Muscle of leg (tissue), 11 donors: ENCODE results near the gene CACNA1C. TPM values are rescaled to one million over a fixed set of nuclear protein-coding genes. Genes with fewer than 3 reads are reported as not detected.

ENCODE experiments used
- DNase-seq: peaks from one replicate; pipeline ENCODE4 v3.0.0; 2013
- H3K27ac ChIP-seq: one replicate; pipeline ENCODE4 v1.5.1; 2013; ENCODE audit warnings: mild to moderate bottlenecking, low read length, control low read depth
- H3K27me3 ChIP-seq: one replicate; pipeline ENCODE4 v1.6.1; 2013; ENCODE audit warnings: low read length; ENCODE audit not compliant: control insufficient read depth, insufficient read depth
- H3K36me3 ChIP-seq: one replicate; pipeline ENCODE4 v1.6.1; 2013; ENCODE audit warnings: low read length; ENCODE audit not compliant: control insufficient read depth, insufficient read depth
- H3K4me1 ChIP-seq: one replicate; pipeline ENCODE4 v1.6.1; 2013; ENCODE audit warnings: low read length; ENCODE audit not compliant: control insufficient read depth, insufficient read depth
- H3K4me3 ChIP-seq: one replicate; pipeline ENCODE4 v1.5.1; 2013; ENCODE audit warnings: low read length, control low read depth
- H3K9me3 ChIP-seq: replicated peaks from 2 replicates; pipeline ENCODE4 v1.6.1; 2013; ENCODE audit warnings: low read depth, low read length; ENCODE audit not compliant: control insufficient read depth
- WGBS: methylation state at CpG from one replicate; pipeline ENCODE4 v1.1.5; 2013; ENCODE audit warnings: missing lambda C conversion rate; ENCODE audit not compliant: insufficient coverage; 5-methylcytosine and 5-hydroxymethylcytosine counted together
- polyA plus RNA-seq, 8 donors: library from polyadenylated mRNA; unstranded; fragments of 120-200 nt; gene quantifications; one replicate each; pipeline versions ENCODE4 v1.2.1 to v1.2.3, GENCODE V29; 2013; ENCODE audit warnings: inconsistent platforms in 1 of 8, low replicate concordance in 1 of 8; ENCODE audit not compliant: insufficient read length in 8 of 8, insufficient read depth in 1 of 8
- total RNA-seq: library from RNA; stranded (reverse); fragments of 120-200 nt; gene quantifications from one replicate; pipeline ENCODE4 v1.2.4, GENCODE V29; 2013

Gene CACNA1C
- total and polyA plus RNA-seq, 9 donors = 1.9 to 4.3 (median 3.6) TPM

DNA sequence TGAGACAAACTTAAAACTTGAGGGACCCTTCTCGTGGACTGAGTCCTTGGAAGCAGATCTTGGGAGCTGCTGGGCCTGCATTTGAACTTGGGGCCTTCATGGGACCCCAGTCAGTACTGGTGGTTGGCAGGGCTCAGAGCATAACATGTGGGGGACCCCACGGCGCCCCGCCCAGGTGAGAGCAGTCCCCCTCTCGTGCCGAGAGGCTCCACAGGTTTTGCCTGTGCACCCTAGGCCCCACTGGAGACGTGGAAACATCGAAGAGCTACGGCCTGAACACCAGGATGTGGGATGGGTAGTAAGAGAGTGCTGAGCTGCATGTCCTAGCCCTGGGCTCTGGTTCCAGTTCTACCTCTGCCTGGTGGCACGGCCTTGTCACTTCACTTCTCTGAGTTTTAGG, 84.1 kb downstream of the CACNA1C start:
- Histone ChIP-seq H3K9me3 (no peaks in the 10 kb centered on the region), H3K36me3 (no peaks in the 10 kb centered on the region), H3K4me1 (no peaks in the 10 kb centered on the region), H3K4me3 (no peak overlapping the region), H3K27me3 (no peaks in the 10 kb centered on the region), H3K27ac (no peak overlapping the region)
- DNase-seq = no peak
- 91% methylated on average over 9 of the region's 10 CpGs for WGBS

GRCh38 chr12:2137711-2138110, 84.9 kb downstream of the CACNA1C start:
- Histone ChIP-seq H3K4me3 (no peak overlapping the region), H3K9me3 (no peaks in the 10 kb centered on the region), H3K27ac (no peak overlapping the region), H3K27me3 (no peaks in the 10 kb centered on the region), H3K36me3 (no peaks in the 10 kb centered on the region), H3K4me1 (no peaks in the 10 kb centered on the region)
- DNase-seq = no peak
- 75% methylated on average over 10 of the region's 10 CpGs for WGBS

DNA sequence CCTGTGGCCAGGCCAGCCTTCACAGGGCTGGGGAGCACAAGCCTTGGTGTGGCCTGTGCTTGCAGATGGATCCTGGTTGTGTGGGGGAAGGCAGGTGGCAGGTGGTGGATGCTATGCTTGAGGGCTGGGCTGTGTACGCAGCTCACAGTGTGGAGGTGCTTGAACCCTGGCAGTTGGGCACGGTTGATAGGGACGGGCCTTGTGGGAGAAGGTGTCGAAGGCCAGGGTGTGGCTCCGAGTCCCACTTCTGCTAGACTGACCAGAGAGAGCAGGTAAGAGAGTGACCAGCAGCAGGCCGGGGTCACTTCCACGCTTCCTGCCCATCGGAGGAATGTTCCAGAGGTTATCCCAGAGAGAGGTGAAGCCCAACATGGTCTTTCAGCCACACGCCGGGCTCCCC, 85.5 kb downstream of the CACNA1C start:
- 90% methylated on average over 10 of the region's 10 CpGs for WGBS
- Histone ChIP-seq H3K27ac (no peak overlapping the region), H3K36me3 (no peaks in the 10 kb centered on the region), H3K27me3 (no peaks in the 10 kb centered on the region), H3K9me3 (no peaks in the 10 kb centered on the region), H3K4me3 (no peak overlapping the region), H3K4me1 (no peaks in the 10 kb centered on the region)
- no peak for DNase-seq

DNA sequence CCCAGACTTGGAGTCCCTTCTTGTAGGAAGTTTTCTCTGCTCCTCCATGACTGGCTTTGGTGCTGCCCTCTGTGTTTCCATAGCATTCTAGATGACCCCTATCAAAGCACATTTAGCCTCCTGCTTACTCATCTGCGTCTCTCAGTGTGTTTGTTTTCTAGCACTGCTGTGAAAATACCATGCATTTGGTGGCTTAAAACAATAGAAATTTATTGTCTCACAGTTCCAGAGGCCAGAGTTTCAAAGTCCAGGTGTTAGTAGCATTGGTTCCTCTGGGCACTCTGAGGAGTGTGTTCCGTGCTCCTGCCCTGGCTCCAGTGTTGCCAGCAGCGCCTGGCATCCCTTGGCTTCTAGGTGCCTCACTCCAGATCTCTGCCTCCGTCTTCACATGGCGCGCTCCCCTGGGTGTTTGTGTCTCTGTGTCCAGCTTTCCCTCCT, 86.1 kb downstream of the CACNA1C start:
- no peak overlapping the region for H3K4me3 ChIP-seq
- no peaks in the 10 kb centered on the region for H3K4me1 ChIP-seq
- DNase-seq = no peak
- no peaks in the 10 kb centered on the region for H3K9me3 ChIP-seq
- H3K27me3 ChIP-seq = no peaks in the 10 kb centered on the region
- H3K27ac ChIP-seq = no peak overlapping the region
- 90% methylated on average over 5 of the region's 6 CpGs for WGBS
- H3K36me3 ChIP-seq = no peaks in the 10 kb centered on the region

- H3K9me3 ChIP-seq = no peaks in the 10 kb centered on the region
- H3K4me3 ChIP-seq = no peak overlapping the region
- DNase-seq = no peak
- H3K4me1 ChIP-seq = no peaks in the 10 kb centered on the region
- H3K36me3 ChIP-seq = no peaks in the 10 kb centered on the region
- no peaks in the 10 kb centered on the region for H3K27me3 ChIP-seq
- 95% methylated on average over 9 of the region's 10 CpGs for WGBS
- H3K27ac ChIP-seq = no peak overlapping the region
Measured at GRCh38 chr12:2139651-2140050, 86.9 kb downstream of the CACNA1C start.

- Histone ChIP-seq H3K4me1 (no peaks in the 10 kb centered on the region), H3K27me3 (no peaks in the 10 kb centered on the region), H3K9me3 (no peaks in the 10 kb centered on the region), H3K36me3 (no peaks in the 10 kb centered on the region), H3K4me3 (no peak overlapping the region), H3K27ac (no peak overlapping the region)
- WGBS = 72% methylated on average over 9 of the region's 9 CpGs
- DNase-seq = no peak
Measured at GRCh38 chr12:2140858-2141519, 88.2 kb downstream of the CACNA1C start.

- 87% methylated on average over 4 of the region's 10 CpGs for WGBS
- H3K4me1 ChIP-seq = no peaks in the 10 kb centered on the region
Measured at GRCh38 chr12:2142068-2142467, 89.3 kb downstream of the CACNA1C start.

DNA sequence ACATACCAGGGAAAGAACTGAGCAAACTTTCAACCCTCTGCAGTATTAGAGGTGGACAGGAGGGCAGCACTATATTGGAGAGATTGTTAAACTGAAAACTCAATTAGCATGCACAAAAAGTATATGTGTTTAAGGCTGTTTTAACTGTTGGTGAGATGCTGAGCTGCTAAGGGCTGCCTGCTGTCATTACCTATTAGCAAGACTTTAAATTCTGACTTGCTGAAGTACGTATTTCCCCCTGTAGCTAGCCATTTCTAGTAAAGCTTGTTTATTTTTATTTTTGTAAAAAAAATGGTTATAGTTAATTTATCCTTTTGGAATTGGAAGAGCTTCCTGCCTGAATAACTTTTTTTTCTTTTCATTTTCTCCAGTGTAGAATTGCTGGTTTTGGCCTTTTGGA, 92.2 kb downstream of the CACNA1C start:
- H3K4me1 ChIP-seq = no peaks in the 10 kb centered on the region
- no peak overlapping the region for H3K4me3 ChIP-seq
- no peak overlapping the region for H3K27ac ChIP-seq
- WGBS = no CpG with 5 or more reads among the region's 1 CpG
- no peak for DNase-seq
- no peaks in the 10 kb centered on the region for H3K9me3 ChIP-seq
- H3K36me3 ChIP-seq = no peaks in the 10 kb centered on the region
- H3K27me3 ChIP-seq = no peaks in the 10 kb centered on the region

More at GRCh38 chr12:2142068-2142467, 89.3 kb downstream of the CACNA1C start:
- no peaks in the 10 kb centered on the region for H3K9me3 ChIP-seq
- no peaks in the 10 kb centered on the region for H3K36me3 ChIP-seq
- H3K27ac ChIP-seq = no peak overlapping the region
- DNase-seq = no peak
- H3K27me3 ChIP-seq = no peaks in the 10 kb centered on the region
- no peak overlapping the region for H3K4me3 ChIP-seq

DNA sequence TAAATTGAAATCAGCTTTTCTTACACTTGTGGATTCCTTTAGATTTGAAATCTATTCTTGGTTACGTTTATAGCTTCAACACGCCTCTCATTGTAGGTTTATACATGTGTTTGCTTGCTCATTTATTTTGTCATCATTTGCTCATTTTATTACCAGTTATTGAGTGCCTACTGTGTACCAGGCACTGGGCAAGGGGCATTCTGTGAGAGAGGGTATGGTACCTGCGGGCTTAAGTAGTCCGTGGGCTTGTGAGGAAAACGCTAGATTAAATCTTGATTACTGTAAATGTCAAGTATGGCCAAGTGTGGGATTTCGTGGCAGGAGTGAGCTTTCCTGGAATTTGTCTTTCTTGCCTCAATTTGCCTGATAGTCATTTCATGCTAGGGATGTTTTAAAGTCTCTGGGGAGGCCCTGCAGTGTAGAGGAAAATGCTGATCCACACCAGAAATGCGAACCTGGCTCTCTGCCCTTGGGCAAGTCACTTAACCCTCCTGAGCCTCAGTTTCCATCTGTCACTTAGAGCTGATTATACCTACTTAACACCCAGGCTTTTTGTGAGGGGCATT, 92.7 kb downstream of the CACNA1C start:
- WGBS = 70% methylated on average over 4 of the region's 7 CpGs
- Histone ChIP-seq H3K27ac (no peak overlapping the region), H3K4me1 (no peaks in the 10 kb centered on the region)

GRCh38 chr12:2147335-2147734, 94.5 kb downstream of the CACNA1C start:
- no peak overlapping the region for H3K27ac ChIP-seq
- no peak overlapping the region for H3K4me3 ChIP-seq
- no peaks in the 10 kb centered on the region for H3K36me3 ChIP-seq
- no peaks in the 10 kb centered on the region for H3K4me1 ChIP-seq
- H3K27me3 ChIP-seq = no peaks in the 10 kb centered on the region
- H3K9me3 ChIP-seq = no peaks in the 10 kb centered on the region
- DNase-seq = no peak
- WGBS = no CpG with 5 or more reads among the region's 1 CpG

More for the DNA sequence above, 92.7 kb downstream of the CACNA1C start:
- Histone ChIP-seq H3K36me3 (no peaks in the 10 kb centered on the region), H3K27me3 (no peaks in the 10 kb centered on the region), H3K4me3 (no peak overlapping the region), H3K9me3 (no peaks in the 10 kb centered on the region)
- no peak for DNase-seq
